SU-DHL-6 (cell line): Measurements from ENCODE around the gene SESN3.

Source experiments
- CTCF ChIP-seq: fragments of 200-600 bp; sonication (generic); IDR thresholded peaks from one replicate; pipeline ENCODE4 v1.5.1; 2017; ENCODE audit warnings: antibody characterized with exemption, mild to moderate bottlenecking, low read length, moderate library complexity; ENCODE audit not compliant: insufficient read depth, poor library complexity, severe bottlenecking
- EZH2phosphoT487 ChIP-seq: fragments of 200-600 bp; sonication (generic), shearing (Covaris generic); conservative IDR thresholded peaks from 2 replicates; pipeline ENCODE4 v1.6.1; 2018; ENCODE audit warnings: mild to moderate bottlenecking, antibody characterized with exemption, low read length, moderate library complexity, mixed read lengths

GRCh38 chr11:95277868-95278267 lies 46.9 kb upstream of the SESN3 start:
- TF ChIP-seq CTCF (no peak), EZH2phosphoT487 (no peak)
